ENCODE results near the gene LRWD1. TPM values are rescaled to one million over a fixed set of nuclear protein-coding genes. Genes with fewer than 3 reads are reported as not detected.
"Not testable (repeated sequence)": the region's sequence is repeated elsewhere in the genome, so short reads cannot be mapped to it uniquely, and the experiment has no call there.

LRWD1 gene
- total RNA-seq, 1 experiment from 2014 or later = 25.2 TPM

DNA sequence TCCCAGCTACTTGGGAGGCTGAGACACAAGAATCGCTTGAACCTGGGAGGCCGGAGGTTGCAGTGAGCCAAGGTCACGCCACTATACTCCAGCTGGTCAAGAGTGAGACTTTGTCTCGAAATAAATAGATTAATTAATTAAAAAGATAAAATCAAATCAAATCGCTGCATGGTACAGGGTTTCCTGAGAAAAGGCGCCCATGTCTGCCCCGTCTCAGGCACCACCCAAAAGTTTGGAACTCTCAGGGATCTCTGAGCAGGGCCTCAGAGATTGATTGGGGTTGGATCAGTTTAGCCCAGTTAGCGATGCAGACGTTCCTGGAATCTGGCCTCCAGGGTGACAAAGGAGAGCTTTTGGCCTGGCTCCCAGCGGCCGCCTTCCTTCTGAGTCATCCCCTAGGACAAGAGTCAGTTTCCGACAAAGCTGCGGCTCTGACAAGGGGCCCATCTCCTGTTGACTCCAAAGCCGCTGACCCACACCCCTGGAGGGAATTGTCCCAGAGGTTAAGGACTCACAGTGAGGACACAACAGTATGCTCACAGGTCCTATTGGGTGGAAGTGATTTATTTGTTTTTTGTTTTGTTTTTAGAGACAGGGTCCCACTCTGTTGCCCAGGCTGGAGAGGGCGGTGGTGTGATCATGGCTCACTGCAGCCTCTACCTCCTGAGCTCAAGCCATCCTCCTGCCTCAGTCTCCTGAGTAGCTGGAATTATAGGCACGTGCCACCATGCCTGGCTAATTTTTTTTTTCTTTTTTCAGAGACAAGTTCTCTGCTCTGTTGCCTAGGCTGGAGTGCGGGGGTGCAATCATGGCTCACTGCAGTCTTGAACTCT is 24.6 kb upstream of the LRWD1 start:
- no peak for DNase-seq (ENCODE audit: extremely low read depth, low read depth)

DNA sequence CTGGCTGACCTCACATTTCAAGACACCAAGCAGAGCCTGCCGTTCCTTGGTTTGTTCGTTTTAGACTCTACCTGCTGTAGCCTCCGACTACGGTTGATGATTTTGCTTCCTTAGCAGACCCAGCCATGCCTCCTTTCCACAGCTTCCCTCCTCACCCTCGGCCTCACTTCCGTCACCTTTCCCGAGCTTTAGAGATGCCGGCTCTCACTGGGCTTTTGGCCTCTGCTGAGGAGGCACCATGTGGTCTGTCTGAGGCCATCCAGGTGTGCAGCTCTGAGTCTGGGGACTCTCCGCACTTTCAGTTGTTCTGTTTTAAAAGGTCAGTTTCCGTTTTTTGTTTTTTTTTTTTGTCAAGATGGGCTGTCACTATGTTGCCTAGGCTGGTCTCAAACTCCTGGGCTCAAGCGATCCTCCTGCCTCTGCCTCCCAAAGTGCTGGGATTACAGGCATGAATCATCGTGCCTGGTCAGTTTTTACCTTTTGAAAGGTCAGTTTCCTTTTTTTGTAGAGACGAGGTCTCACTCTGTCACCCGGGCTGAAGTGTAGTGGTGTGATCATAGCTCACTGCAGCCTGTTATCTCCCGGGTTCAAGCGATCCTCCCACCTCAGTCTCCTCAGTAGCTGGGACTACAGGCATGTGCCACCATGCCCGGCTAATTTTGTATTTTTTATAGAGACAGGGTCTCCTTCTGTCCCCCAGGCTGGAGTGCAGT is 19.7 kb upstream of the LRWD1 start:
- no peak for DNase-seq (ENCODE audit: extremely low read depth, low read depth)

DNA sequence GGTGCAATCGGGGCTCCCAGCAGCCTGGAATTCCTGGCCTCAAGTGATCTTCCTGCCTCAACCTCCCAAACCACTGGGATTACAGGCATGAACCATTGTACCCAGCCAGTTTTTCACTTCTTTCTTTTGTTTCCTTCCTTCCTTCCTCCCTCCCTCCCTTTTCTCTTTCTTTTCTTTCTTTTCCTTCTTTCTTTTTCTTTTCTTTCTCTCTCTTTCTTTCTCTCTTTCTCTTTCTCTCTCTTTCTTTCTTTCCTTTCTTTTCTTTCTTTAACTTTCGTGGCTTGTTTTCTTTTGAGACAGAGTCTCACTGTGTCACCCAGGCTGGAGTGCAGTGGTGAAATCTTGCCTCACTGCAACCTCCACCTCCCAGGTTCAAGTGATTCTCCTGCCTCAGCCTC is 19.1 kb upstream of the LRWD1 start:
- no peak for DNase-seq (ENCODE audit: extremely low read depth, low read depth)

- no peak for DNase-seq (ENCODE audit: extremely low read depth, low read depth)
These were observed 18.2 kb upstream of the LRWD1 start for GRCh38 chr7:102446387-102447156.

DNA sequence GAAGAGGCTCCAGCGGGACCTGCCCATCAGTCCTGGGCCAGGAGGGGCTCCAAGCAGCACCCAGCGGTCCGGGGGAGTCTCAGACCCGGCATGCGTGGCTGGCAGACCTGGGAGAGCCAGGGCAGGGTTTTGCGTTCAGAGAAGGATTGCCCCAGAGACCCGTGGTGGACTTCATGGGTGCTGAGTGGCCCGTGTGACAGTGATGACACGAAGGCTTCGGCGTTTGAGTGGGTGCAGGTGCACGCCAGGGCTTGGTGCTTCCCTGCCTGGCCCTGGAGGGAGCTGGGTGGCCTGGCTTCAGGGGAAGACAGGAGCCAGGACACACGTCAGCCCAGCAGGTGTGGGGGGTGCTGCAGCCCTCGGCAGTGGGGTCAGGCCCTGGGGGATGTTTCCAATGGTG is 17.5 kb upstream of the LRWD1 start:
- DNase-seq (ENCODE audit: extremely low read depth, low read depth) = no peak

- no peak for DNase-seq (ENCODE audit: extremely low read depth, low read depth)
These were observed 15.6 kb upstream of the LRWD1 start for GRCh38 chr7:102449136-102449535.

GRCh38 chr7:102450242-102450641 is 14.5 kb upstream of the LRWD1 start:
- no peak for DNase-seq (ENCODE audit: extremely low read depth, low read depth)

GRCh38 chr7:102451371-102452054 is 13.3 kb upstream of the LRWD1 start:
- DNase-seq (ENCODE audit: extremely low read depth, low read depth) = no peak

DNA sequence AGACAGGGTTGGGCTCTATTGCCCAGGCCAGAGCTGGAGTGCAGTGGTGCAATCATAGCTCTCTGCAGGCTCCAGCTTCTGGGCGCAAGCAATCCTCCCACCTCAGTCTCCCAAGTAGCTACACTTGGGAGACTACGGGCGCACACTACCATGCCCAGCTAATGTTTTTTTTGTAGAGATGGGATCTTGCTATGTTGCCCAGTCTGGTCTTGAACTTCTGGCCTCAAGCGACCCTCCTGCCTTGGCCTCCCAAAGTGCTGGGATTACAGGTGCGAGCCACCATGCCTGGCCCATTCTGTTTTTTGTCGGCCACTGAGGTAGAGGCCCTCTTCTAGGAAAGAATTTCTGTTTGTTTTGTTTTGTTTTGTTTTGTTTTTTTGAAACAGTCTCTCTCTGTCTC is 12.3 kb upstream of the LRWD1 start:
- DNase-seq (ENCODE audit: extremely low read depth, low read depth) = no peak

DNA sequence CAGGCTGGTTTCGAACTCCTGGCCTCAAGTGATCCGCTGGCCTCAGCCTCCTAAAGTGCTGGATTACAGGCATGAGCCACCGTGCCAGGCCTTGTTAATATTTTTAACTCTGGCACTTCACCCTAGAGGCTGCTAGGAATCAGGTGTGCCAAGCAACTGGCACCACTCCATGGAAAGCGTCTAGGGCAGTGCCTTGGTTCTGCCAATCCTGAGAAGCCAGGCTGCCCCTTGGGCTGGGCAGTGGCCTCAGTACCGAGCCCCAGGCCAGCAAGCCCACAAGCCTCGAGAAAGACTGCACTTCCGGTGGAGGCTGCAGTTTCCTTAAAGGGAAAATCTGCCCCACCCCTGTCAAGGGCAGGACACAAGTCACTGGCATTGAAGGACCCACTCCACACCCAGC is 11.5 kb upstream of the LRWD1 start:
- DNase-seq (ENCODE audit: extremely low read depth, low read depth) = no peak

- DNase-seq (ENCODE audit: extremely low read depth, low read depth) = no peak
These were observed 10.3 kb upstream of the LRWD1 start for GRCh38 chr7:102454468-102454867.

DNA sequence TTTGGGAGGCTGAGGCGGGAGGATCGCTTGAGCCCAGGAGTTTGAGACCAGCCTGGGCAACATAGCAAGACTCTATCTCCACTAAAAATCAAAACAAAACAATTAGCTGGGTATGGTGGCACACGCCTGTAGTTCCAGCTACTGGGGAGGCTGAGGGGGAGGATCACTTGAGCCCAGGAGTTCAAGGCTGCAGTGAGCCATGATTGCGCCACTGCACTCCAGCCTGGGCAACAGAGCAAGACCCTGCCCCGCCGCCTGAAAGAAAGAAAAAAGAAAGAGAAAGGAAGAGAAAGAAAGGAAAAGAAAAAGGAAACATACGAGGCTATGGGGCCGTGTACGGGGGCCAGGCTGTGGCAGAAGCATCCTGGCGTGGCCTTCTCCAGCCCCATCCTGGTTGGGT is 9.9 kb upstream of the LRWD1 start:
- DNase-seq (ENCODE audit: extremely low read depth, low read depth) = not testable (repeated sequence)

GRCh38 chr7:102455596-102455995 is 9.2 kb upstream of the LRWD1 start:
- DNase-seq (ENCODE audit: extremely low read depth, low read depth) = no peak

- DNase-seq (ENCODE audit: extremely low read depth, low read depth) = no peak
These were observed 8.5 kb upstream of the LRWD1 start for GRCh38 chr7:102456327-102456726.

- no peak for DNase-seq (ENCODE audit: extremely low read depth, low read depth)
These were observed 7.3 kb upstream of the LRWD1 start for GRCh38 chr7:102457352-102457924.

- no peak for DNase-seq (ENCODE audit: extremely low read depth, low read depth)
These were observed 5.5 kb upstream of the LRWD1 start for GRCh38 chr7:102459221-102459844.

- DNase-seq (ENCODE audit: extremely low read depth, low read depth) = no peak
These were observed 4.3 kb upstream of the LRWD1 start for GRCh38 chr7:102460467-102460866.

DNA sequence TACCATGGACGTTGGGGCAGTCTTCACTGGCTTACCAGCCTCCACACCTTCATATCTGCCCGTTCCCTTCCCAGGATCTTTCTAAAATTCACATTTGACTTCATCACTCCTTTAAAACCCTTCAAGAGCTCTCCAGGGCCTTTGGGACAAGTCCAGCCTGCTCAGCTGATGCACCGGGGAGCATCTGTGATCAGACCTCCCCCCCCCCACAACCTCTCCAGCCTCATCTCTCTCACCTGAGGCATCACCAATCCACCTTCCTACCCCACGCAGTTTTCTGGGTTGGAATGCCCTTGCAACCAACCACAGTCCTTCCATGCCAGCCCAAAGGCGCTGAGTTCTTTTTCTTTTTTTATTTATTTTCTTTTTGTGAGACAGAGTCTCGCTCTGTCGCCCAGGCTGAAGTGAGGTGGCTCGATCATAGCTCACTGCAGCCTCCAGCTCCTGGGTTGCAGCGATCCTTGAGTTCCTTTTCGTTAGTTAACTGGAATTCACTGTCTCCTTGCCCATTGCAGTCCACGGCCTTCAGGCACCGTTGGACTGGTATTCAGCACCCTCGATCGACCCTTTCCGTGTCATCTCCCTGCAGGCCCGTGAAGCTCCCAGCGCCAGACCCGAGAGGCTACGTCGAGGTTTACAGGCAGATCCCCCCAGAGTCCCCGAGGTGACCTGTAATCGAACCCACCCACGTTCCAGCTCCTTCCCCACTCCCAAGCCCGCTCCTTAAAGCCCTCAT is 775 bp upstream of the LRWD1 start:
- no peak for DNase-seq (ENCODE audit: extremely low read depth, low read depth)

DNA sequence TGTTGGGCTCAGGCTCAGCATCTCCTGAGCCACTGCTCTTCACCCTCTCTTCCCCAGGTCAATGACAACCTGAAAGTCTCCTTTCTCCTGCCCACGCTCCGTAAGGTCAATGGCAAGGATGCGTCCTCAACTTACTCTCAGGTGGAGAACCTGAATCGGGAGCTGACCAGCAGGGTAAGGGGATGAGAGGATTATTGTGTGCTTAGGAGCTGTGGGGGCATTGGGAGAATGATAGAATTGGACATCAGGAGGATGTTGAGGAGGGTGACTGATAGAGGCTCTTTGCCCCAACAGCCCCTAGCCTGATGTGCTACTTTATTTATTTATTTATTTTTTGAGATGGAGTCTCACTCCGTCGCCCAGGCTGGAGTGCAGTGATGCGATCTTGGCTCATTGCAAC is 1.3 kb downstream of the LRWD1 start:
- DNase-seq (ENCODE audit: extremely low read depth, low read depth) = no peak
